GM10248 (cell line): ENCODE data around the gene KIF1A.

Source experiments
- CTCF ChIA-PET: fragments of 300-600 bp; sonication (Branson Sonifier 250); formaldehyde crosslinking; extraction: SDS; loops from one replicate; lab custom pipeline; 2021; ENCODE audit warnings: antibody characterized with exemption; lab: Yijun Ruan, JAX
- POLR2A ChIA-PET: fragments of 350-650 bp; sonication (Branson Sonifier 250); formaldehyde crosslinking; extraction: SDS; loops from one replicate; lab custom pipeline; 2020; ENCODE audit warnings: antibody characterized with exemption; lab: Yijun Ruan, JAX
- DNase-seq: peaks from one replicate; pipeline ENCODE4 v3.0.0; 2012; ENCODE audit errors: extremely low spot score
- CTCF ChIP-seq: IDR thresholded peaks from 2 replicates; pipeline ENCODE4 v1.5.1; 2012; ENCODE audit warnings: mild to moderate bottlenecking, low read depth; ENCODE audit errors: extremely low read depth, missing control alignments, control extremely low read depth

Gene KIF1A

GRCh38 chr2:240819858-240820606, at the start of gene KIF1A:
TSS of gene KIF1A (minus strand) at chr2:240820219. CDS start at chr2:240797752, 22,467 bp downstream.
- no peak for TF ChIP-seq CTCF
- ChIA-PET POLR2A (no interaction called here), CTCF (no interaction called here)
- DNase-seq, result no peak

GRCh38 chr2:240869109-240869955, 49.3 kb upstream of the KIF1A start:
- no peak for DNase-seq
- ChIA-PET POLR2A (no interaction called here), CTCF (interaction anchor here (1.3 kb wide), 1 partner anchor 18 kb away, joined by 5 read pairs; no protein-coding TSS in a partner anchor)
- TF ChIP-seq CTCF, result no peak

GRCh38 chr2:240868286-240869108, 48.5 kb upstream of the KIF1A start, which contains the start of gene AGXT:
TSS of gene AGXT (plus strand) at chr2:240868824. CDS start at chr2:240868866, 42 bp downstream.
- POLR2A ChIA-PET, result no interaction called here

GRCh38 chr2:240865391-240865790, 45.4 kb upstream of the KIF1A start:
- TF ChIP-seq CTCF, result no peak
- POLR2A ChIA-PET, result no interaction called here
- no peak for DNase-seq
- CTCF ChIA-PET, result no interaction called here

More at GRCh38 chr2:240868286-240869108, 48.5 kb upstream of the KIF1A start, which contains the start of gene AGXT:
- no peak for DNase-seq
- no peak for TF ChIP-seq CTCF
- CTCF ChIA-PET, result interaction anchor here (1.3 kb wide), 1 partner anchor 17 kb away, joined by 5 read pairs; no protein-coding TSS in a partner anchor

GRCh38 chr2:240864475-240864874, 44.5 kb upstream of the KIF1A start:
- no peak for DNase-seq
- ChIA-PET CTCF (interaction anchor here (1.1 to 1.9 kb wide), 2 partner anchors 12 to 13 kb away, joined by 3 to 6 read pairs; no protein-coding TSS in a partner anchor), POLR2A (no interaction called here)
- no peak for TF ChIP-seq CTCF
